WTC11 (cell line): ENCODE data around the gene KXD1. TPM values are rescaled to one million over a fixed set of nuclear protein-coding genes. Genes with fewer than 3 reads are reported as not detected.

Experiments used
- ATAC-seq: fragments of 200-7000 bp; cut with Tn5 transposase; 2 replicates; pipeline ENCODE4 v1.10.0; 2021; ENCODE audit warnings: mild to moderate bottlenecking, moderate library complexity
- CTCF ChIA-PET: fragments of 300-600 bp; sonication (Branson Sonifier 250); formaldehyde crosslinking; loops from one replicate; lab custom pipeline; 2021; ENCODE audit warnings: antibody characterized with exemption; lab: Charles Lee
- POLR2A ChIA-PET: fragments of 350-600 bp; sonication (Branson Sonifier 250); formaldehyde crosslinking; loops from one replicate; lab custom pipeline; 2021; ENCODE audit warnings: antibody characterized with exemption; lab: Charles Lee
- DNase-seq: peaks from one replicate; pipeline ENCODE4 v3.0.0; 2021; ENCODE audit warnings: low spot score
- H3K27ac Mint-ChIP-seq: 2 replicates; pipeline ENCODE4 v1.8.0; 2021; ENCODE audit warnings: mixed read lengths
- H3K27me3 Mint-ChIP-seq: 2 replicates; pipeline ENCODE4 v1.8.0; 2021; ENCODE audit warnings: low read depth, mild to moderate bottlenecking, moderate library complexity, mixed read lengths
- H3K36me3 Mint-ChIP-seq: 2 replicates; pipeline ENCODE4 v1.8.0; 2021; ENCODE audit warnings: mixed read lengths
- H3K4me1 Mint-ChIP-seq: 2 replicates; pipeline ENCODE4 v1.8.0; 2022; ENCODE audit warnings: mixed read lengths
- H3K4me3 Mint-ChIP-seq: 2 replicates; pipeline ENCODE4 v1.8.0; 2021; ENCODE audit warnings: mild to moderate bottlenecking, moderate library complexity, mixed read lengths
- H3K9me3 Mint-ChIP-seq: 2 replicates; pipeline ENCODE4 v1.8.0; 2021; ENCODE audit warnings: mixed read lengths
- AFF4 ChIP-seq: sonication (generic); formaldehyde crosslinking; IDR thresholded peaks from 2 replicates; pipeline ENCODE4 v1.8.1; 2023; ENCODE audit warnings: mild to moderate bottlenecking, missing genetic modification reagents, borderline replicate concordance
- HMGA2 ChIP-seq: fragments of 250-450 bp; sonication (Bioruptor Pico); IDR thresholded peaks from 2 replicates; pipeline ENCODE4 v1.4.0; 2021; ENCODE audit warnings: mild to moderate bottlenecking, moderate library complexity
- PREB ChIP-seq: sonication (generic); formaldehyde crosslinking; IDR thresholded peaks from 2 replicates; pipeline ENCODE4 v1.8.1; 2022; ENCODE audit warnings: mild to moderate bottlenecking, missing genetic modification reagents, moderate library complexity, borderline replicate concordance
- SMAD3 ChIP-seq: sonication (generic); formaldehyde crosslinking; IDR thresholded peaks from 2 replicates; pipeline ENCODE4 v1.8.0; 2022; ENCODE audit warnings: missing genetic modification reagents, mild to moderate bottlenecking, borderline replicate concordance
- TP53 ChIP-seq: sonication (generic); formaldehyde crosslinking; IDR thresholded peaks from 2 replicates; pipeline ENCODE4 v1.8.1; 2023; ENCODE audit warnings: mild to moderate bottlenecking, missing genetic modification reagents
- ZBTB43 ChIP-seq: sonication (generic); formaldehyde crosslinking; IDR thresholded peaks from 2 replicates; pipeline ENCODE4 v1.8.1; 2023; ENCODE audit warnings: mild to moderate bottlenecking, missing genetic modification reagents
- ZNF317 ChIP-seq: sonication (generic); formaldehyde crosslinking; IDR thresholded peaks from 2 replicates; pipeline ENCODE4 v1.8.1; 2023; ENCODE audit warnings: low read depth, mild to moderate bottlenecking, moderate library complexity, missing genetic modification reagents, borderline replicate concordance
- ZNF423 ChIP-seq: fragments of 250-450 bp; sonication (Bioruptor Pico); IDR thresholded peaks from 2 replicates; pipeline ENCODE4 v2.1.2; 2022; ENCODE audit warnings: mild to moderate bottlenecking, moderate library complexity
- total RNA-seq: library from RNA; stranded (reverse); gene quantifications from 3 replicates; pipeline ENCODE4 v1.2.3, GENCODE V29; 2021
- TF ChIP-seq, protein P1 (sequence below): fragments of 250-450 bp; sonication (Bioruptor Pico); conservative IDR thresholded peaks from 2 replicates; pipeline ENCODE4 v1.9.0; 2021; ENCODE audit warnings: mild to moderate bottlenecking
- TF ChIP-seq, protein P2 (sequence below): sonication (generic); formaldehyde crosslinking; IDR thresholded peaks from 2 replicates; pipeline ENCODE4 v1.8.1; 2023; ENCODE audit warnings: mild to moderate bottlenecking, missing genetic modification reagents
- TF ChIP-seq, protein P3 (sequence below): fragments of 250-450 bp; sonication (Bioruptor Pico); IDR thresholded peaks from 2 replicates; pipeline ENCODE4 v1.9.0; 2021; ENCODE audit warnings: mild to moderate bottlenecking

The KXD1 gene
- total RNA-seq, 1 experiment from 2014 or later: 136 TPM

DNA sequence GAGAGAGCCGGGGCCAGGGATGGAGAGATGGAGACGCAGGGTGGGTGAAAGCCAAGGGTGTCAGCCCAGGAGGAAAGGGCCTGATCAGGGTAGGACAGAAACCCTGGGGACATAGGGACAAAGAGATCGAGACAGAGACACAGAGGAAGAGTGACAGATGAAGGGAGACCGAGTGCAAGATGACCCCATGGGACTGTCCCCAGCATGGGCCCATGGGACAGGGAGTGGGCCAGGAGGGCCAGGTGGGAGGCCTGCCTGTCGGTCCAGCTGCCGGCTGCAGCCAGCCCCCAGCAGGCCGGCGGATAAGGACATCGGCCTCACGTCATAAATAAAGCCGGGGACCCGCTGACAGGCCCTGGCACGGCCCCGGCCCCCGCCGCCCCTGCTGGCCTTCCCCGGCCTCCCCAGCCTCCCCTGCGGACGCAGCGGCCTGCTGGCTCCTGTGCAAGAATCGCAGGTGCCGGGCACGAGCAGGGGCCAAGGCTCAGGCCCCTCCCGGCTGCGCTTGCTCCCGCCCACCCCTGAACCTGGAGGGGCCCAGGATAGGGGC lies 37.2 kb downstream of the KXD1 start (continued):
- TF ChIP-seq AFF4 (CRISPR knock-in tag) (no peak), ZNF423 (CRISPR knock-in tag) (no peak), ZNF317 (no peak), TP53 (CRISPR knock-in tag) (no peak)
- TF ChIP-seq, protein P1, sequence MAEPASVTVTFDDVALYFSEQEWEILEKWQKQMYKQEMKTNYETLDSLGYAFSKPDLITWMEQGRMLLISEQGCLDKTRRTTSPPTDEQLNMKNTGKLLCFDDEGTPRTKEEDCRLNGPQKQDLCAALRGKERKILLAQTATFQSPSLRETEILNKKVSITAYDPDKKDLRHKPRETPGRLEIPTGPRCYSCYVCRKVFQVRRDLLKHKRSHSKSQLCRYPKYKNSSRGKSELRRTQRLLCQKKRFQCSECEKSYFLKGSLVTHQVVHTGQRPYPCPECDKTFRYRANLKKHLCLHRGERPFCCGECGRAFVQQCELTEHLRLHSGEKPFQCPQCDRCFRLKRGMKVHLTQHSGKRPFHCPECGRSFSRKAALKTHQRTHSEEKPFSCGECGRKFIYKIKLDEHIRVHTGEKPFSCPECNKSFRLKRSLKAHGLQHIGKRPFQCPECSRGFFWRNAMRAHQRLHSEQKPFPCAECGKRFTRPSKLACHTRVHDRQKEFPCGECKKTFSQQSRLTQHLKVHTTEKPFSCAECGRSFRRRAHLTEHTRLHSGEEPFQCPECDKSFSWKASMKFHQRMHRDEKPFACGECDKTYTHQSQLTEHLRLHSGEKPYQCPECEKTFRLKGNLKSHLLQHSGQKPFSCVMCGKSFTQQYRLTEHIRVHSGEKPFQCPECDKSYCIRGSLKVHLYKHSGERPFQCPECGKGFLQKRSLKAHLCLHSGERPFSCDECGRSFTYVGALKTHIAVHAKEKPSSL: no peak

DNA sequence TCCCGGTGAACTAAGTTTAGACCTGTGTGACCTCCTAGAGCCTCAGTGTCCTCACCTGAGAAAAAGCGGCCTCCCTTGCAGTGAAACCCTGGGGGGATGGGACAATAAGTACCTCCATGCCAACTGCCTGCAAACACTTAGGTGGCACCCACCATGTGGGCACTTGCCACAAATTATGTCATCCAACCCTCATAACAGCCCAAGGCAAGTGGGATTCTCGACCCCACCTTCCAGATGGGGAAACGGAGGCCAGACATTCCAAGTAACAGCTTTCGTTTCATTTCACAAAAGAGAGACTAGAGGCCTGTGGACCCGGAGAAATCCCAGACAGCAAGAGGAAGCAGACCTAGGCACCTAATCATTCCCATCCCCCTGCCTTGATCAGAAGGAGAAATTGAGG lies 37.8 kb downstream of the KXD1 start:
- Mint-ChIP-seq H3K27me3 (peaks cover 16% of the 10 kb centered on the region), H3K4me3 (peak overlapping the region; percentile 46), H3K36me3 (0 out of 2 replicates have a peak, but pooled peaks cover 3% of the 10 kb centered on the region), H3K9me3 (no peaks in the 10 kb centered on the region), H3K27ac (no peak overlapping the region), H3K4me1 (peaks cover 48% of the 10 kb centered on the region)
- TF ChIP-seq ZNF423 (CRISPR knock-in tag) (no peak), SMAD3 (0 out of 2 replicates have a peak, but pooled peaks have one; percentile 47), PREB (no peak)
- CTCF ChIA-PET: interaction anchor here (0.6 to 4.2 kb wide), 4 partner anchors 45 to 156 kb away, joined by 3 to 13 read pairs (median 10); partner anchors contain the start of gene ELL
- ATAC-seq (no peak), DNase-seq (no peak)
- POLR2A ChIA-PET: no interaction called here

DNA sequence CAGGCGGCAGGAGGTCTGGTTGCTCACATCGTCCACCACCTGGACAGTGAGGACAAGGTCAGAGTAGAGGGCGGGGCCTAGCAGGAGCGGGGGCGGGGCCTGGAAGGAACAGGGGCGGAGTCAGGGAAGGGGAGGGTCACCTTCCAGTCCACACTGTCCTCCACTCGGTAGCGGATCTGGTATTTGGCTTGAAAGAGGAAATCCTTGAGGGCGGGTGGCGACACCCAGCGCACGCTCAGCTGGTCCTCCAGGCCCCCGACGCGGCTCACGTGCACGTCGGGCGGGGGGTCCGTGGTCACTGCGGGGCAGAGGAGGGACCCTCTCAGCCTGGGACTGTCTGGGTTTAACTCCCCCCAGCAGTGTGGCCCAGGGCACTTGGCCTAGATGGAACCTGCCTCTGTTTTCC lies 39.1 kb downstream of the KXD1 start:
- TF ChIP-seq ZNF423 (CRISPR knock-in tag) (0 out of 2 replicates have a peak, but pooled peaks have one; percentile 7), HMGA2 (CRISPR knock-in tag) (no peak)
- H3K4me1 Mint-ChIP-seq: peaks cover 42% of the 10 kb centered on the region
- CTCF ChIA-PET: interaction anchor here (2.0 to 4.2 kb wide), 2 partner anchors 76 to 78 kb away, joined by 5 to 13 read pairs; partner anchors contain the start of gene ELL
- POLR2A ChIA-PET: no interaction called here
- H3K36me3 Mint-ChIP-seq: no peaks in the 10 kb centered on the region
- H3K27ac Mint-ChIP-seq: 0 out of 2 replicates have a peak overlapping the region, but pooled peaks have one; percentile 20
- peak overlapping the region; percentile 2; the same call in 1 of the 2 replicates for H3K4me3 Mint-ChIP-seq
- DNase-seq (peak; percentile 90), ATAC-seq (peak; percentile 59)
- peaks cover 29% of the 10 kb centered on the region for H3K27me3 Mint-ChIP-seq
- H3K9me3 Mint-ChIP-seq: no peaks in the 10 kb centered on the region

DNA sequence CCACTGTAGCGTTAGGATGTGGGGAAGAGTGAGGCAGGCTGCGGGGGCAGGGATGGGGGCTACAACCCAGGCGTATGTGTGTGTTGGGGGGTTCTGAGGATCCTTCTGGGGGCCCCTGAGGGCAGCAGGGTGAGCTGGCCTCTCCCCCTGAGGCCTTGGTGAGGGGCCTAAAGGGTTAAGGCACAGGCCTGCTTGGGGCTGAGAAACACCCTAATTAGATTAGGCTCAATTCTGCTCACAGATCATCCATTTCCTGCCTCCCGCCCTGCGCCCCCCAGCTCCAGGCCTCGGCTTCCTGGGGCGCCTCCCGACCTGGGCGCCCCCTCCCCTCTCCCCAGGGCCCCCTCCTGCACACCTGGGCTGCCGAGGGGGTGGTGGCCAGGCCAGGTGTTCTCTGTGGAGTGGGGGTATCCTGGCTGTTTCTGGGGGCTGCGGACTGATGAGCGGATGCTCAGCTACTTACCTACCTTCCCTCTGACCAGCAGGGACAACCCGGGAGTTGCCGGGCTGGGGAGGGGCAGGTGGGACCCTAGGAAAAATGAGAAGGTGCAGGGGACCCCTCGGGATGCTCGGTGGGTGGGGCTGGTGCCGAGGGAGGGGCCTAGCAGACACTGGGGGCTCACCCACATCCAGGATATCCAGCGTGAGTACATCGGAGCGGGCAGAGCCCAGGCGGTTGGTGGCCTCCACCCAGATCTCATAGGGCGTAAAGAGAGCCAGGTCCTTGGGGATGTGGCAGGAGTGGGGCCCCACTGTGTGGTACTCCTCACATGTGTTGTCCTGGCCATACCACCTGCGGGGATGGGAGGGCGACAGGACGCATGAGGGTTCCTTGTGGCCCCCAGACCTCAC lies 40.4 kb downstream of the KXD1 start:
- Mint-ChIP-seq H3K4me3 (no peak overlapping the region), H3K27me3 (peaks cover 41% of the 10 kb centered on the region), H3K27ac (no peak overlapping the region), H3K36me3 (no peaks in the 10 kb centered on the region), H3K4me1 (peaks cover 45% of the 10 kb centered on the region), H3K9me3 (no peaks in the 10 kb centered on the region)
- no peak for TF ChIP-seq ZBTB43 (CRISPR knock-in tag)
- TF ChIP-seq, protein P2, sequence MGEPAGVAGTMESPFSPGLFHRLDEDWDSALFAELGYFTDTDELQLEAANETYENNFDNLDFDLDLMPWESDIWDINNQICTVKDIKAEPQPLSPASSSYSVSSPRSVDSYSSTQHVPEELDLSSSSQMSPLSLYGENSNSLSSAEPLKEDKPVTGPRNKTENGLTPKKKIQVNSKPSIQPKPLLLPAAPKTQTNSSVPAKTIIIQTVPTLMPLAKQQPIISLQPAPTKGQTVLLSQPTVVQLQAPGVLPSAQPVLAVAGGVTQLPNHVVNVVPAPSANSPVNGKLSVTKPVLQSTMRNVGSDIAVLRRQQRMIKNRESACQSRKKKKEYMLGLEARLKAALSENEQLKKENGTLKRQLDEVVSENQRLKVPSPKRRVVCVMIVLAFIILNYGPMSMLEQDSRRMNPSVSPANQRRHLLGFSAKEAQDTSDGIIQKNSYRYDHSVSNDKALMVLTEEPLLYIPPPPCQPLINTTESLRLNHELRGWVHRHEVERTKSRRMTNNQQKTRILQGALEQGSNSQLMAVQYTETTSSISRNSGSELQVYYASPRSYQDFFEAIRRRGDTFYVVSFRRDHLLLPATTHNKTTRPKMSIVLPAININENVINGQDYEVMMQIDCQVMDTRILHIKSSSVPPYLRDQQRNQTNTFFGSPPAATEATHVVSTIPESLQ (CRISPR knock-in tag): no peak
- TF ChIP-seq, protein P3, sequence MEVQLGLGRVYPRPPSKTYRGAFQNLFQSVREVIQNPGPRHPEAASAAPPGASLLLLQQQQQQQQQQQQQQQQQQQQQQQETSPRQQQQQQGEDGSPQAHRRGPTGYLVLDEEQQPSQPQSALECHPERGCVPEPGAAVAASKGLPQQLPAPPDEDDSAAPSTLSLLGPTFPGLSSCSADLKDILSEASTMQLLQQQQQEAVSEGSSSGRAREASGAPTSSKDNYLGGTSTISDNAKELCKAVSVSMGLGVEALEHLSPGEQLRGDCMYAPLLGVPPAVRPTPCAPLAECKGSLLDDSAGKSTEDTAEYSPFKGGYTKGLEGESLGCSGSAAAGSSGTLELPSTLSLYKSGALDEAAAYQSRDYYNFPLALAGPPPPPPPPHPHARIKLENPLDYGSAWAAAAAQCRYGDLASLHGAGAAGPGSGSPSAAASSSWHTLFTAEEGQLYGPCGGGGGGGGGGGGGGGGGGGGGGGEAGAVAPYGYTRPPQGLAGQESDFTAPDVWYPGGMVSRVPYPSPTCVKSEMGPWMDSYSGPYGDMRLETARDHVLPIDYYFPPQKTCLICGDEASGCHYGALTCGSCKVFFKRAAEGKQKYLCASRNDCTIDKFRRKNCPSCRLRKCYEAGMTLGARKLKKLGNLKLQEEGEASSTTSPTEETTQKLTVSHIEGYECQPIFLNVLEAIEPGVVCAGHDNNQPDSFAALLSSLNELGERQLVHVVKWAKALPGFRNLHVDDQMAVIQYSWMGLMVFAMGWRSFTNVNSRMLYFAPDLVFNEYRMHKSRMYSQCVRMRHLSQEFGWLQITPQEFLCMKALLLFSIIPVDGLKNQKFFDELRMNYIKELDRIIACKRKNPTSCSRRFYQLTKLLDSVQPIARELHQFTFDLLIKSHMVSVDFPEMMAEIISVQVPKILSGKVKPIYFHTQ (CRISPR knock-in tag): no peak
- no peak for DNase-seq
- ChIA-PET POLR2A (interaction anchor here (0.6 kb wide), 2 partner anchors 127 to 134 kb away, joined by 3 to 5 read pairs; no protein-coding TSS in a partner anchor), CTCF (interaction anchor here (0.6 to 4.2 kb wide), 9 partner anchors 10 to 249 kb away, joined by 3 to 13 read pairs (median 4); partner anchors contain the start of genes ELL and REX1BD)
- ATAC-seq: no peak
